ENCODE results near the gene LY6G5B. TPM values are rescaled to one million over a fixed set of nuclear protein-coding genes. Genes with fewer than 3 reads are reported as not detected.

Gene LY6G5B
- total RNA-seq, 1 donor from 2014 or later, result 2.8 TPM

DNA sequence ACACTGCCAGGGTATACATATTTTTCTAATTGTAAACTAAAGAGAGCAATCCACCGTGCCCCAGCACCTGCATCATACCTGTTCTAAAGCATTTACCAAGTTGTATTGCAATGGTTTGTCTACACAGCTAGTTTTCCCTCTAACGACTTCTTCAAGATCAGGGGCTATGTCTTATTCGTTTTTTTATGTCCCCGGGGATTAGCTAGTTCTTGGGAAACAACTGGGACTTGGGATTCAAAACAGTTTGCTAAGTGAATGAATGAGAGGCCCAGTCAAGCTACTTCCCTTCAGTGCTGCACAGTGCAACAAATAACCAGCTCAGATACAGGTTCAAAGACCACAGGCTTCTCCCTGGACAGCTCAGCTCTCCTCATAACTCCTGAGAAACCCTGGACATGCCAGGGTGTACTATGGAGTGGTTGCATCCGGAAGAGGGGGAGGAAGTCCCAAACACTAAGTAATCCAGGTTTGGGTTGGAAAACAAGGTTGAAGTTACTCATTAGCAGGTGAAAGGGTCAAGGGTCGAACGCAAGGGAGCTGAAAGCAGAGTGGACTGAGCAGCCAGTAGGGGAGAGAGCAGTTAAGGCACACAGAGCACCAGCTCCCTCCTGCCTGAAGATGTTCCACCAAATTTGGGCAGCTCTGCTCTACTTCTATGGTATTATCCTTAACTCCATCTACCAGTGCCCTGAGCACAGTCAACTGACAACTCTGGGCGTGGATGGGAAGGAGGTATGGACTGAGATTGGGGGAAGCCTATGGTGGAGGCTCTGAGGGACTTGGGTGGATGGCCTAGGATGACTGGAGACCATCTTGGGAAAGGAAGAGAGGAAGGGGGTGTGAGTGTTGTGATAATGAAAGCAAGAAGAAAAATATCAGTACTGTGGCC lies 14.2 kb upstream of the LY6G5B start, which contains the start of gene APOM:
Gene APOM, plus strand, starts transcription at position 546 of the 889 bp plus-strand sequence. Its CDS starts 73 bp downstream, at position 619.
- no peak within 1 kb of the TSS for H3K4me2 ChIP-seq
- H3K4me3 Mint-ChIP-seq, result peak within 1 kb of the TSS; percentile 48
- H3K4me1 ChIP-seq, result peaks cover 25% of the 10 kb centered on the region
- peaks cover 16% of the 10 kb centered on the region for H4K20me1 ChIP-seq (ENCODE audit: low read depth)
- H3K9ac ChIP-seq, result no peak within 1 kb of the TSS
- H3K9me3 Mint-ChIP-seq, result no peaks in the 10 kb centered on the region
- no peak for DNase-seq (ENCODE audit: low spot score)
- H3K36me3 Mint-ChIP-seq, result peaks cover 26% of the 10 kb centered on the region
- H3K27ac Mint-ChIP-seq, result no peak within 1 kb of the TSS
- no peak within 1 kb of the TSS for H2AFZ ChIP-seq (replicated peaks)
- H3K4me3 ChIP-seq, result no peak within 1 kb of the TSS
- H3K27me3 Mint-ChIP-seq (ENCODE audit: insufficient read depth, low read depth), result peaks cover 12% of the 10 kb centered on the region
- H3K36me3 ChIP-seq, result peaks cover 5% of the 10 kb centered on the region
- H3K4me1 Mint-ChIP-seq, result peaks cover 50% of the 10 kb centered on the region
- no peaks in the 10 kb centered on the region for H3K27me3 ChIP-seq
- peaks cover 59% of the 10 kb centered on the region for H3K79me2 ChIP-seq (ENCODE audit: low read depth)
- no peak within 1 kb of the TSS for H3K27ac ChIP-seq
- no peaks in the 10 kb centered on the region for H3K9me3 ChIP-seq (ENCODE audit: low read depth)
- H3F3A ChIP-seq (ENCODE audit: low read depth), result peaks cover 43% of the 10 kb centered on the region
- TF ChIP-seq EZH2phosphoT487 (IDR thresholded peaks at IDR 0.05) (no peak), EZH2 (IDR thresholded peaks at IDR 0.05) (no peak)
- TF ChIP-seq, protein P1, sequence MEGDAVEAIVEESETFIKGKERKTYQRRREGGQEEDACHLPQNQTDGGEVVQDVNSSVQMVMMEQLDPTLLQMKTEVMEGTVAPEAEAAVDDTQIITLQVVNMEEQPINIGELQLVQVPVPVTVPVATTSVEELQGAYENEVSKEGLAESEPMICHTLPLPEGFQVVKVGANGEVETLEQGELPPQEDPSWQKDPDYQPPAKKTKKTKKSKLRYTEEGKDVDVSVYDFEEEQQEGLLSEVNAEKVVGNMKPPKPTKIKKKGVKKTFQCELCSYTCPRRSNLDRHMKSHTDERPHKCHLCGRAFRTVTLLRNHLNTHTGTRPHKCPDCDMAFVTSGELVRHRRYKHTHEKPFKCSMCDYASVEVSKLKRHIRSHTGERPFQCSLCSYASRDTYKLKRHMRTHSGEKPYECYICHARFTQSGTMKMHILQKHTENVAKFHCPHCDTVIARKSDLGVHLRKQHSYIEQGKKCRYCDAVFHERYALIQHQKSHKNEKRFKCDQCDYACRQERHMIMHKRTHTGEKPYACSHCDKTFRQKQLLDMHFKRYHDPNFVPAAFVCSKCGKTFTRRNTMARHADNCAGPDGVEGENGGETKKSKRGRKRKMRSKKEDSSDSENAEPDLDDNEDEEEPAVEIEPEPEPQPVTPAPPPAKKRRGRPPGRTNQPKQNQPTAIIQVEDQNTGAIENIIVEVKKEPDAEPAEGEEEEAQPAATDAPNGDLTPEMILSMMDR (IDR thresholded peaks at IDR 0.05), result no peak

DNA sequence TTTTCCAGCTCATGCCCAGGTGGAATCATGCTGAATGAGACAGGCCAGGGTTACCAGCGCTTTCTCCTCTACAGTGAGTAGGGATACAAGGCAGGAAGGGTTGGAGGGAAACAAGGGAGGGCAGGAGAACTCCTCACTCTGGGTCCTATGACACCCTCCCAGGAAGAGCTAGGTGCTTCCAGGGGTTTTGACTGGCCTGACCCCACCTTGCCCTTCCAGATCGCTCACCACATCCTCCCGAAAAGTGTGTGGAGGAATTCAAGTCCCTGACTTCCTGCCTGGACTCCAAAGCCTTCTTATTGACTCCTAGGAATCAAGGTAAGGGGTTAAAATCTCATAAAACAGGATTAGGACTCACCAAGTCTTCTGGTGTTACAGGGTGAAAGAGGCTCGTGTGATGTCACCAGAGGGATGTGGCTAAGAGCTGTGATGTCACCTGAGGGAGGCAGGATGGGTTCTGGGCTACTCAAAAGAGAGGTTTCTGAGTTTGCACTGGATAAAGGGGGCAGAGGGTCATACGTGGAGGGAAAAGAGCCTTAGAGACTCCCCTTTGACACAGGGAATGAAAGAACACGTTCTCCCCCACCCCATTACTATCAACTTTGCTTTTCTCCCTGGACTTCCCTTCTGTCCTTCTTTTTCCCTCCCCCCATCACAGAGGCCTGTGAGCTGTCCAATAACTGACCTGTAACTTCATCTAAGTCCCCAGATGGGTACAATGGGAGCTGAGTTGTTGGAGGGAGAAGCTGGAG lies 12.2 kb upstream of the LY6G5B start:
- Mint-ChIP-seq H3K27ac (no peak overlapping the region), H3K4me1 (peaks cover 50% of the 10 kb centered on the region), H3K27me3 (ENCODE audit: insufficient read depth, low read depth) (peaks cover 6% of the 10 kb centered on the region), H3K4me3 (peak overlapping the region; percentile 92), H3K36me3 (peaks cover 21% of the 10 kb centered on the region), H3K9me3 (no peaks in the 10 kb centered on the region)
- Histone ChIP-seq H3K4me1 (peaks cover 19% of the 10 kb centered on the region), H2AFZ (replicated peaks) (no peak overlapping the region), H3K36me3 (no peaks in the 10 kb centered on the region), H4K20me1 (ENCODE audit: low read depth) (peaks cover 10% of the 10 kb centered on the region), H3F3A (ENCODE audit: low read depth) (peaks cover 39% of the 10 kb centered on the region), H3K4me3 (no peak overlapping the region), H3K9ac (no peak overlapping the region), H3K9me3 (ENCODE audit: low read depth) (no peaks in the 10 kb centered on the region), H3K4me2 (no peak overlapping the region), H3K27ac (no peak overlapping the region), H3K79me2 (ENCODE audit: low read depth) (peaks cover 50% of the 10 kb centered on the region), H3K27me3 (no peaks in the 10 kb centered on the region)
- TF ChIP-seq, protein P1 (IDR thresholded peaks at IDR 0.05), result no peak
- TF ChIP-seq EZH2 (IDR thresholded peaks at IDR 0.05), result no peak
- TF ChIP-seq EZH2phosphoT487 (IDR thresholded peaks at IDR 0.05), result no peak
- no peak for DNase-seq (ENCODE audit: low spot score)

DNA sequence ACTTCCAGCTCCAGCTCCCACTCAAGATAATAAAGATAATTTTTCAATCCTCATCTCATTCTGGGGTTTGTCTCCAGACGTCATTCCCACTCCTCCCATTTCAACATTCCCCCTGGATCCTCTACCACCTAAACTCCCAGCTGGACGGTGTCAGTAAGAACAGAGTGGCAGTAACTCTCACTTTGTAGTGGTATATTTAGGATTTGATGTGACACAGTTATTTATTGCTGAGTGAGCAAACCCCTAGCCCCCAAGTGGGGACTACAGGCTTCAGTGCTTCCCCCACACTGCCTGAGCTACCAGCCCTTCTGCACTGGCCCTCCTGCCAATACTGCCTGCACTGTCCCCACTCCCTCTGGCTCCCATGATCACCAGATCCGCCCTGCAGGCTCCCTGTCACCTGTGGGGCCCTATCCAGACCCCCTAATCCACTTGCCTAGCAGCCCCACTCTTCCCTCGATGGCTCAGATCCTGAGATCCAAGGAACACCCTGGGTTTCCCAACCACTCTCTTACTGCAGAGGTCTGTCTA lies 11.6 kb upstream of the LY6G5B start:
- Histone ChIP-seq H3F3A (ENCODE audit: low read depth) (peaks cover 36% of the 10 kb centered on the region), H4K20me1 (ENCODE audit: low read depth) (peaks cover 10% of the 10 kb centered on the region), H3K27me3 (no peaks in the 10 kb centered on the region), H3K4me2 (peak overlapping the region; percentile 4), H3K27ac (no peak overlapping the region), H3K9ac (no peak overlapping the region), H2AFZ (replicated peaks) (no peak overlapping the region), H3K4me3 (no peak overlapping the region), H3K36me3 (no peaks in the 10 kb centered on the region), H3K4me1 (peaks cover 20% of the 10 kb centered on the region), H3K9me3 (ENCODE audit: low read depth) (no peaks in the 10 kb centered on the region), H3K79me2 (ENCODE audit: low read depth) (peaks cover 55% of the 10 kb centered on the region)
- H3K9me3 Mint-ChIP-seq, result no peaks in the 10 kb centered on the region
- peaks cover 23% of the 10 kb centered on the region for H3K36me3 Mint-ChIP-seq
- peaks cover 4% of the 10 kb centered on the region for H3K27me3 Mint-ChIP-seq (ENCODE audit: insufficient read depth, low read depth)
- H3K4me1 Mint-ChIP-seq, result peaks cover 50% of the 10 kb centered on the region
- peak overlapping the region; percentile 94 for H3K27ac Mint-ChIP-seq
- peak overlapping the region; percentile 92 for H3K4me3 Mint-ChIP-seq
- no peak for DNase-seq (ENCODE audit: low spot score)
- TF ChIP-seq EZH2 (IDR thresholded peaks at IDR 0.05) (no peak), EZH2phosphoT487 (IDR thresholded peaks at IDR 0.05) (no peak)
- TF ChIP-seq, protein P1 (IDR thresholded peaks at IDR 0.05), result no peak

Data from neural progenitor cell (in vitro differentiated cells).